H1 (cell line): ENCODE results near the gene TNKS2. TPM values are rescaled to one million over a fixed set of nuclear protein-coding genes. Genes with fewer than 3 reads are reported as not detected.

Source experiments
- CHD7 ChIP-seq: fragments of 300-600 bp; sonication (generic); IDR thresholded peaks from 2 replicates; pipeline ENCODE4 v1.7.1; 2012; ENCODE audit warnings: low read length, moderate library complexity, mild to moderate bottlenecking, inconsistent platforms; ENCODE audit not compliant: insufficient replicate concordance
- FOSL1 ChIP-seq: IDR thresholded peaks from 2 replicates; pipeline ENCODE4 v1.6.1; 2011; ENCODE audit warnings: mild to moderate bottlenecking, low read depth, low read length, moderate library complexity; ENCODE audit not compliant: insufficient read depth
- SAP30 ChIP-seq: fragments of 300-600 bp; sonication (generic); IDR thresholded peaks from 2 replicates; pipeline ENCODE4 v1.7.1; 2012; ENCODE audit warnings: low read length, moderate library complexity, mild to moderate bottlenecking, inconsistent platforms; ENCODE audit not compliant: insufficient read depth, insufficient replicate concordance
- SIN3A ChIP-seq, 2 experiments: IDR thresholded peaks in 1 of 2; conservative IDR thresholded peaks in 1 of 2; 2 replicates each; pipeline ENCODE4 v1.6.1; 2011 to 2012; ENCODE audit warnings: low read length in 2 of 2, improper control_type of control experiment in 1 of 2, low read depth in 1 of 2, mild to moderate bottlenecking in 1 of 2
- polyA plus RNA-seq, 7 experiments: library from polyadenylated mRNA; depleted of rRNA in 3 of 7; stranded (reverse) in 5 of 7; unstranded in 2 of 7; fragments of >200 nt in 5 of 7; fragments of 200-250 nt in 2 of 7; gene quantifications; 1 replicate in 5 of 7; 2 replicates in 1 of 7; 4 replicates in 1 of 7; pipeline versions ENCODE4 v1.2.1 to v1.2.3, GENCODE V29; 2011 to 2013; ENCODE audit warnings: missing spikeins in 2 of 7, mixed read lengths in 2 of 7
- total RNA-seq: library from RNA; stranded (reverse); fragmentation: NEBNext Ultra II Directional; extraction: Animal tissue kit (Norgen Biotek cat#: 25700); gene quantifications from 2 replicates; pipeline ENCODE4 v1.2.1, GENCODE V29; 2021

The TNKS2 gene
- total and polyA plus RNA-seq, 2 of the 8 experiments (the other 6 are each of a cell fraction or from before 2014, with no cell fraction given) = 23.3 to 73.6 TPM

GRCh38 chr10:91885362-91886079 is 87.3 kb downstream of the TNKS2 start (continued):
- no peak for TF ChIP-seq SIN3A (conservative IDR thresholded peaks at IDR 0.05 in 1 of 2, IDR thresholded peaks at IDR 0.05 in 1 of 2; ENCODE audit: low read depth in 1 of 2, low read length in 2 of 2)
- no peak for TF ChIP-seq FOSL1
- TF ChIP-seq CHD7 = no peak
- no peak for TF ChIP-seq SAP30
- TF ChIP-seq, all 59 proteins: peak for 0
